SU-DHL-6 (cell line): ENCODE data around the gene PCDHA9.

Experiments
- H2AFZ ChIP-seq: fragments of 200-600 bp; sonication (generic); 2 replicates; pipeline ENCODE4 v1.6.1; 2014; ENCODE audit warnings: low read depth, mild to moderate bottlenecking, moderate library complexity, mixed read lengths, antibody characterized with exemption, low read length; ENCODE audit not compliant: severe bottlenecking
- H3F3A ChIP-seq: fragments of 200-600 bp; shearing (Covaris generic); 2 replicates; pipeline ENCODE4 v1.6.0; 2016; ENCODE audit warnings: antibody characterized with exemption, mild to moderate bottlenecking; ENCODE audit not compliant: insufficient read depth
- H3K27ac ChIP-seq: fragments of 200-600 bp; sonication (generic); 2 replicates; pipeline ENCODE4 v1.5.1; 2016; ENCODE audit warnings: low read depth, mild to moderate bottlenecking, low read length, moderate library complexity, mixed read lengths
- H3K27me3 ChIP-seq: fragments of 200-600 bp; sonication (generic), shearing (Covaris generic); 2 replicates; pipeline ENCODE4 v1.6.0; 2014; ENCODE audit warnings: mild to moderate bottlenecking, low read length
- H3K36me3 ChIP-seq: fragments of 200-600 bp; sonication (generic); 2 replicates; pipeline ENCODE4 v1.6.1; 2014; ENCODE audit warnings: mild to moderate bottlenecking, low read length, mixed read lengths
- H3K4me2 ChIP-seq: fragments of 300-600, 200-600 bp; shearing (Covaris generic), sonication (generic); 2 replicates; pipeline ENCODE4 v1.6.0; 2014; ENCODE audit warnings: low read length, low read depth, mild to moderate bottlenecking; ENCODE audit not compliant: poor library complexity, severe bottlenecking
- H3K4me3 ChIP-seq: fragments of 200-600 bp; sonication (generic); 2 replicates; pipeline ENCODE4 v1.5.1; 2014; ENCODE audit warnings: antibody characterized with exemption, low read length, mild to moderate bottlenecking, mixed read lengths; ENCODE audit not compliant: insufficient read depth, poor library complexity, severe bottlenecking
- H3K79me2 ChIP-seq: fragments of 200-600 bp; sonication (generic); 2 replicates; pipeline ENCODE4 v1.6.1; 2014; ENCODE audit warnings: mild to moderate bottlenecking, low read length, moderate library complexity; ENCODE audit not compliant: insufficient read depth
- H3K9ac ChIP-seq: fragments of 200-600 bp; sonication (generic); 2 replicates; pipeline ENCODE4 v1.7.0; 2014; ENCODE audit warnings: mild to moderate bottlenecking, low read length
- H3K9me2 ChIP-seq: fragments of 200-600 bp; sonication (generic); replicated peaks from 2 replicates; pipeline ENCODE4 v1.6.1; 2014; ENCODE audit warnings: low read length; ENCODE audit not compliant: insufficient read depth
- H3K9me3 ChIP-seq: fragments of 200-600 bp; sonication (generic); 2 replicates; pipeline ENCODE4 v1.6.1; 2014; ENCODE audit warnings: low read length, mixed read lengths; ENCODE audit not compliant: insufficient read depth
- H4K20me1 ChIP-seq: fragments of 200-600 bp; sonication (generic); 2 replicates; pipeline ENCODE4 v1.6.1; 2014; ENCODE audit warnings: low read depth, mild to moderate bottlenecking, antibody characterized with exemption, low read length, moderate library complexity, mixed read lengths
- EZH2phosphoT487 ChIP-seq: fragments of 200-600 bp; sonication (generic), shearing (Covaris generic); conservative IDR thresholded peaks from 2 replicates; pipeline ENCODE4 v1.6.1; 2018; ENCODE audit warnings: mild to moderate bottlenecking, antibody characterized with exemption, low read length, moderate library complexity, mixed read lengths
- TF ChIP-seq, protein P1 (sequence below): fragments of 200-600 bp; sonication (generic); IDR thresholded peaks from one replicate; pipeline ENCODE4 v1.5.1; 2017; ENCODE audit warnings: antibody characterized with exemption, mild to moderate bottlenecking, low read length, moderate library complexity; ENCODE audit not compliant: insufficient read depth, poor library complexity, severe bottlenecking

Gene PCDHA9

DNA sequence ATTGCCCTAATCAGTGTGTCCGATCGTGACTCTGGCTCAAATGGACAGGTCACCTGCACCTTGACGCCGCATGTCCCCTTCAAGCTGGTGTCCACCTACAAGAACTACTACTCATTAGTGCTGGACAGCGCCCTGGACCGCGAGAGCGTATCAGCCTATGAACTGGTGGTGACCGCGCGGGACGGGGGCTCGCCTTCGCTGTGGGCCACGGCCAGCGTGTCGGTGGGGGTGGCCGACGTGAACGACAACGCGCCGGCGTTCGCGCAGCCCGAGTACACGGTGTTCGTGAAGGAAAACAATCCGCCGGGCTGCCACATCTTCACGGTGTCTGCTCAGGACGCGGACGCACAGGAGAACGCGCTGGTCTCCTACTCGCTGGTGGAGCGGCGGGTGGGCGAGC is 35.2 kb downstream of the PCDHA9 start:
- no peaks in the 10 kb centered on the region for H3K36me3 ChIP-seq
- H3K27me3 ChIP-seq = no peaks in the 10 kb centered on the region
- H3K9me3 ChIP-seq = no peaks in the 10 kb centered on the region
- H3K9ac ChIP-seq = no peak overlapping the region
- H3K27ac ChIP-seq = no peak overlapping the region
- H3K9me2 ChIP-seq = no peaks in the 10 kb centered on the region
- no peak overlapping the region for H3K4me2 ChIP-seq
- no peaks in the 10 kb centered on the region; the same call in 1 of the 2 replicates for H3F3A ChIP-seq
- H3K4me3 ChIP-seq = no peak overlapping the region
- H3K79me2 ChIP-seq = no peaks in the 10 kb centered on the region
- H2AFZ ChIP-seq = no peak overlapping the region
- H4K20me1 ChIP-seq = no peaks in the 10 kb centered on the region
- no peak for TF ChIP-seq EZH2phosphoT487
- TF ChIP-seq, protein P1, sequence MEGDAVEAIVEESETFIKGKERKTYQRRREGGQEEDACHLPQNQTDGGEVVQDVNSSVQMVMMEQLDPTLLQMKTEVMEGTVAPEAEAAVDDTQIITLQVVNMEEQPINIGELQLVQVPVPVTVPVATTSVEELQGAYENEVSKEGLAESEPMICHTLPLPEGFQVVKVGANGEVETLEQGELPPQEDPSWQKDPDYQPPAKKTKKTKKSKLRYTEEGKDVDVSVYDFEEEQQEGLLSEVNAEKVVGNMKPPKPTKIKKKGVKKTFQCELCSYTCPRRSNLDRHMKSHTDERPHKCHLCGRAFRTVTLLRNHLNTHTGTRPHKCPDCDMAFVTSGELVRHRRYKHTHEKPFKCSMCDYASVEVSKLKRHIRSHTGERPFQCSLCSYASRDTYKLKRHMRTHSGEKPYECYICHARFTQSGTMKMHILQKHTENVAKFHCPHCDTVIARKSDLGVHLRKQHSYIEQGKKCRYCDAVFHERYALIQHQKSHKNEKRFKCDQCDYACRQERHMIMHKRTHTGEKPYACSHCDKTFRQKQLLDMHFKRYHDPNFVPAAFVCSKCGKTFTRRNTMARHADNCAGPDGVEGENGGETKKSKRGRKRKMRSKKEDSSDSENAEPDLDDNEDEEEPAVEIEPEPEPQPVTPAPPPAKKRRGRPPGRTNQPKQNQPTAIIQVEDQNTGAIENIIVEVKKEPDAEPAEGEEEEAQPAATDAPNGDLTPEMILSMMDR = no peak

DNA sequence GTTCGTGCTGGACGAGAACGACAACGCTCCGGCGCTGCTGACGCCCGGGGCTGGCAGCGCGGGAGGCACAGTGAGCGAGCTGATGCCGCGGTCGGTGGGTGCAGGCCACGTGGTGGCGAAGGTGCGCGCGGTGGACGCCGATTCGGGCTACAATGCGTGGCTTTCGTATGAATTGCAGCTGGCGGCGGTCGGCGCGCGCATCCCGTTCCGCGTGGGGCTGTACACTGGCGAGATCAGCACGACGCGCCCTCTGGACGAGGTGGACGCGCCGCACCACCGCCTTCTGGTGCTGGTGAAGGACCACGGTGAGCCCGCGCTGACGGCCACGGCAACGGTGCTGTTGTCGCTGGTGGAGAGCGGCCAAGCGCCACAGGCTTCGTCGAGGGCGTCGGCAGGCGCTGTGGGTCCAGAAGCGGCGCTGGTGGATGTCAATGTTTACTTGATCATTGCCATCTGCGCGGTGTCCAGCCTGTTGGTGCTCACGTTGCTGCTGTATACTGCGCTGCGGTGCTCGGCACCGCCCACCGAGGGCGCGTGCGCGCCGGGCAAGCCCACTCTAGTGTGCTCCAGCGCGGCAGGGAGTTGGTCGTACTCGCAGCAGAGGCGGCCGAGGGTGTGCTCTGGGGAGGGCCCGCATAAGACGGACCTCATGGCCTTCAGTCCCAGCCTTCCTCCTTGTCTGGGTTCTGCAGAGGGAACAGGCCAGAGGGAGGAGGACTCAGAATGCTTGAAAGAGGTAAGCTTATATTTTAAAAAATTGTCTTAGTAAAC is 35.9 kb downstream of the PCDHA9 start:
- no peak overlapping the region for H3K4me3 ChIP-seq
- TF ChIP-seq EZH2phosphoT487 = no peak
- TF ChIP-seq, protein P1 = no peak
- no peaks in the 10 kb centered on the region for H3K9me3 ChIP-seq
- no peak overlapping the region for H3K27ac ChIP-seq
- H3K4me2 ChIP-seq = no peak overlapping the region
- no peak overlapping the region for H3K9ac ChIP-seq
- no peaks in the 10 kb centered on the region; the same call in 1 of the 2 replicates for H3F3A ChIP-seq
- H3K79me2 ChIP-seq = no peaks in the 10 kb centered on the region
- H2AFZ ChIP-seq = no peak overlapping the region
- H3K36me3 ChIP-seq = no peaks in the 10 kb centered on the region
- H3K9me2 ChIP-seq = no peaks in the 10 kb centered on the region
- no peaks in the 10 kb centered on the region for H4K20me1 ChIP-seq
- H3K27me3 ChIP-seq = no peaks in the 10 kb centered on the region
